K562 (cell line): ENCODE data around the gene PHF21A.

ENCODE experiments used
- CTCF ChIP-seq, 3 experiments: IDR thresholded peaks in 2 of 3; conservative IDR thresholded peaks in 1 of 3; 2 replicates each; pipeline ENCODE4 v1.5.1; 2011 to 2012; ENCODE audit warnings: low read length in 3 of 3, mild to moderate bottlenecking in 3 of 3, control low read depth in 2 of 3, improper control_type of control experiment in 1 of 3, inconsistent platforms in 1 of 3, low read depth in 1 of 3, mixed read lengths in 1 of 3, moderate library complexity in 1 of 3; ENCODE audit not compliant: insufficient read depth in 2 of 3
- EHMT2 ChIP-seq: fragments of 450-650 bp; IDR thresholded peaks from 2 replicates; pipeline ENCODE4 v1.6.1; 2018; ENCODE audit warnings: antibody characterized with exemption
- FOXK2 ChIP-seq, 2 experiments: fragments of 450-650 bp; IDR thresholded peaks in 1 of 2; conservative IDR thresholded peaks in 1 of 2; 2 replicates each; pipeline ENCODE4 v1.6.1; 2016; ENCODE audit warnings: low read depth in 2 of 2, mild to moderate bottlenecking in 1 of 2
- MNT ChIP-seq, 2 experiments: fragments of 450-650 bp; conservative IDR thresholded peaks; 2 replicates each; pipeline ENCODE4 v1.6.1; 2017; ENCODE audit warnings: mild to moderate bottlenecking in 2 of 2, moderate library complexity in 2 of 2

GRCh38 chr11:46050662-46051061 is 70.6 kb downstream of the PHF21A start:
- TF ChIP-seq CTCF (IDR thresholded peaks at IDR 0.05 in 2 of 3, conservative IDR thresholded peaks at IDR 0.05 in 1 of 3; ENCODE audit: insufficient read depth in 2 of 3, low read depth in 1 of 3, low read length in 3 of 3), result no peak
- TF ChIP-seq MNT (conservative IDR thresholded peaks at IDR 0.05), result no peak
- TF ChIP-seq EHMT2, result no peak
- TF ChIP-seq FOXK2 (conservative IDR thresholded peaks at IDR 0.05 in 1 of 2, IDR thresholded peaks at IDR 0.05 in 1 of 2; ENCODE audit: low read depth in 2 of 2), result no peak
